Thoracic aorta (tissue), 2 donors: ENCODE measurements around the gene USF3. TPM values are rescaled to one million over a fixed set of nuclear protein-coding genes. Genes with fewer than 3 reads are reported as not detected.
A peak's percentile ranks its signal among the peaks of the same experiment; 100 is the strongest.

Experiments
- ATAC-seq: fragments of 150-250 bp; one replicate; pipeline ENCODE4 v1.8.0; 2017; ENCODE audit warnings: low read depth; ENCODE audit not compliant: insufficient number of reproducible peaks, low FRiP score
- DNase-seq: peaks from one replicate; pipeline ENCODE4 v3.0.0-alpha.2; 2020; ENCODE audit warnings: low spot score
- H3K27ac ChIP-seq, 2 donors: fragments of 200-600 bp; sonication (generic); 1 replicate in 1 of 2; 2 replicates in 1 of 2; pipeline ENCODE4 v1.5.1; 2016; ENCODE audit warnings: mild to moderate bottlenecking in 2 of 2, moderate library complexity in 2 of 2
- H3K27me3 ChIP-seq: fragments of 200-600 bp; sonication (generic); replicated peaks from 2 replicates; pipeline ENCODE4 v1.6.0; 2016; ENCODE audit warnings: mild to moderate bottlenecking; ENCODE audit not compliant: insufficient read depth
- H3K36me3 ChIP-seq: fragments of 200-600 bp; sonication (generic); one replicate; pipeline ENCODE4 v1.5.1; 2016
- H3K4me1 ChIP-seq, 2 donors: fragments of 200-600 bp; sonication (generic); 1 replicate in 1 of 2; 2 replicates in 1 of 2; pipeline versions ENCODE4 v1.5.1 to v1.6.0; 2016; ENCODE audit warnings: low read depth in 2 of 2, mild to moderate bottlenecking in 1 of 2; ENCODE audit not compliant: control insufficient read depth in 1 of 2
- H3K4me3 ChIP-seq: fragments of 200-600 bp; sonication (generic); 2 replicates; pipeline ENCODE4 v1.5.1; 2016; ENCODE audit warnings: mild to moderate bottlenecking
- H3K9me3 ChIP-seq: fragments of 200-600 bp; sonication (generic); 2 replicates; pipeline ENCODE4 v1.5.1; 2016
- total RNA-seq, 2 donors: library from RNA; depleted of rRNA; stranded (reverse); fragments of >200 nt; gene quantifications; one replicate each; pipeline versions ENCODE4 v1.1.0 to v1.2.3, GENCODE V29; 2016
- TF ChIP-seq, protein P1 (sequence below): fragments of 200-600 bp; sonication (generic); IDR thresholded peaks from one replicate; pipeline ENCODE4 v1.5.1; 2019; ENCODE audit warnings: antibody characterized with exemption

The USF3 gene
- total RNA-seq, 2 donors from 2014 or later, result 14.8 to 20.3 TPM

- no peaks in the 10 kb centered on the region for H3K36me3 ChIP-seq
- no peak for DNase-seq
- no peak for ATAC-seq
- no peak overlapping the region for H3K27ac ChIP-seq
- H3K9me3 ChIP-seq, result no peaks in the 10 kb centered on the region
- no peak overlapping the region for H3K4me3 ChIP-seq
- H3K27me3 ChIP-seq, result no peaks in the 10 kb centered on the region
- TF ChIP-seq, protein P1, sequence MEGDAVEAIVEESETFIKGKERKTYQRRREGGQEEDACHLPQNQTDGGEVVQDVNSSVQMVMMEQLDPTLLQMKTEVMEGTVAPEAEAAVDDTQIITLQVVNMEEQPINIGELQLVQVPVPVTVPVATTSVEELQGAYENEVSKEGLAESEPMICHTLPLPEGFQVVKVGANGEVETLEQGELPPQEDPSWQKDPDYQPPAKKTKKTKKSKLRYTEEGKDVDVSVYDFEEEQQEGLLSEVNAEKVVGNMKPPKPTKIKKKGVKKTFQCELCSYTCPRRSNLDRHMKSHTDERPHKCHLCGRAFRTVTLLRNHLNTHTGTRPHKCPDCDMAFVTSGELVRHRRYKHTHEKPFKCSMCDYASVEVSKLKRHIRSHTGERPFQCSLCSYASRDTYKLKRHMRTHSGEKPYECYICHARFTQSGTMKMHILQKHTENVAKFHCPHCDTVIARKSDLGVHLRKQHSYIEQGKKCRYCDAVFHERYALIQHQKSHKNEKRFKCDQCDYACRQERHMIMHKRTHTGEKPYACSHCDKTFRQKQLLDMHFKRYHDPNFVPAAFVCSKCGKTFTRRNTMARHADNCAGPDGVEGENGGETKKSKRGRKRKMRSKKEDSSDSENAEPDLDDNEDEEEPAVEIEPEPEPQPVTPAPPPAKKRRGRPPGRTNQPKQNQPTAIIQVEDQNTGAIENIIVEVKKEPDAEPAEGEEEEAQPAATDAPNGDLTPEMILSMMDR, result no peak
- H3K4me1 ChIP-seq, result no peaks in the 10 kb centered on the region
These were observed 68.1 kb downstream of the USF3 start for GRCh38 chr3:113628316-113628715.

DNA sequence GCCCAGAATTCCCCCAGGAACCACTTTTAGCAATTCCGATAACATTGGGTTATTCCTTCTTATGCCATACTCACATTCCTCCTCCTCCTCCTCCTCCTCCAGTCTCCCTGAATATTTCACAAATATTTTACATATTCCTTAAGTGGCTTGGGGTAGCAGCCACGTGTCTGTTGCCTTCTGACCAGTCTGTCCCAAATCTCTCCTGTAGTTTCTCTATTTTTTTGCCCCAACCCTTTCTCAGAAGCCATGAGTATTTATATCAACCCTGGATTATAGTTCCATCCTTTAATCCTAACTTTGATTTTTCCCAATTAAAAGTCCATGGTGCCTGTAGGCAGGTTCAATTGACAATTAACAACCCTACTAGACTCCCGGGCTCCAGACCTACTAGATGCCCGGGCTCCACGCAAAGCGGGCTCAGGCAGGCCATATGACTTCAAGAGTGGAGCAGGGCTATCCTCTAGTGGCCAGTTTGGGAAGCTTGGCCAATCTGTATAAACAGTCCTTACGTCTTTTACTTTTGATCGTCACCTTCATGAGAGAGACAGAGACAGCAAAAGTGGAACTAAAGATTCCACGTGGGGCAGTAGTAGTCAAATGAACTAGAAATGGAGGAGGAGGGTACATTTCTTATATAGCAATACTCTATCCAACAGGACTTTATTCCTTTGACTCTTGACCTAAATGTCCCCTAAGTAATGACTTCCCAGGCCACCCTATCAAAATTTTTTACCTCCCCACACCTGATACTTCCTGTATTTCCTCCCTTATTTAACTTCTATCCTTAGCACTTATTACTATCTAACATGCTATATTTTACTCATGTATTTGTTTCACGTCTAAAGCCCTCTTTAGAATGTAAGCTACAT lies 69.7 kb downstream of the USF3 start:
- Histone ChIP-seq H3K4me1 (no peaks in the 10 kb centered on the region), H3K27ac (no peak overlapping the region), H3K9me3 (no peaks in the 10 kb centered on the region), H3K36me3 (no peaks in the 10 kb centered on the region), H3K4me3 (peak overlapping the region; percentile 40), H3K27me3 (no peaks in the 10 kb centered on the region)
- ATAC-seq (peak; percentile 80), DNase-seq (no peak)
- TF ChIP-seq, protein P1, result peak; percentile 69

- no peaks in the 10 kb centered on the region for H3K27me3 ChIP-seq
- H3K27ac ChIP-seq, result no peak overlapping the region
- no peaks in the 10 kb centered on the region for H3K9me3 ChIP-seq
- H3K36me3 ChIP-seq, result no peaks in the 10 kb centered on the region
- peak overlapping the region; percentile 40 for H3K4me3 ChIP-seq
- ATAC-seq, result no peak
- H3K4me1 ChIP-seq, result no peaks in the 10 kb centered on the region
- TF ChIP-seq, protein P1, result no peak
- no peak for DNase-seq
These were observed 70.6 kb downstream of the USF3 start for GRCh38 chr3:113625834-113626233.

DNA sequence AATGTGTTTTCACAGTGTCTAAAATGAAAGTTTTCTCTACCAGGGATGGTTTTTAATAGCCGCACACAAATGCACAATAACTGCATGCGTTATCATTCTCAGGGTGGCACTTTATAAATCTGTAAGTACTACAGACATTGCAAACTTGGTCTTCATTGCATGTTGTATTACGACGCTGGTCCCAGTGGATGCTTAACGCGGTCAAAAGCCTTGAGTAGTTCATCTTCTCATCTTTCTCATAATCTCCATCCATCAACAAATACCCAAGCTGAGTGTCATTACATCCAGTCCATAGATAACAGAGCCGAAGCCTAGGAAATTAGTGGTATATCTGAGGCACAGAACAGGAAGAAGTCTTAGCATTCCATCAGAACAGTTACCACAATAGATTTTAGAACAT lies 72.6 kb downstream of the USF3 start:
- Histone ChIP-seq H3K4me1 (no peaks in the 10 kb centered on the region), H3K27me3 (no peaks in the 10 kb centered on the region), H3K27ac (no peak overlapping the region), H3K9me3 (no peaks in the 10 kb centered on the region), H3K4me3 (peak overlapping the region; percentile 56), H3K36me3 (no peaks in the 10 kb centered on the region)
- DNase-seq, result no peak
- TF ChIP-seq, protein P1, result no peak
- ATAC-seq, result no peak

DNA sequence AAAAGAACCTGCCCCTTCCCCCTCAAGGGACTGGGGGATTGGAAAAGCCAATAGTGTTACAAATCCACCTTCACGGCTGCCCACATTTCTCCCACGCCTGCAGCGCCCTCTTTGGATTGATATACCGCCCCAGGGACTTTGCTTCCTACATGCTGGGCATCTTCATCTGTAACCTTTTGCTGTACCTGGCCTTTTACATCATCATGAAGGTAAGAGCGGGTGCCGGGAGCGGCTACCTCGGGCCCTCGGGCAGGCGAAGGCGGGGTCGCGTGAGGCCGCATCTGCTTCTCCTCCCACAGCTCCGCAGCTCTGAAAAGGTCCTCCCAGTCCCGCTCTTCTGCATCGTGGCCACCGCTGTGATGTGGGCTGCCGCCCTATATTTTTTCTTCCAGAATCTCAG lies 73.1 kb downstream of the USF3 start:
- ATAC-seq (no peak), DNase-seq (no peak)
- Histone ChIP-seq H3K36me3 (no peaks in the 10 kb centered on the region), H3K27ac (no peak overlapping the region), H3K4me3 (peak overlapping the region; percentile 56), H3K4me1 (no peaks in the 10 kb centered on the region), H3K27me3 (no peaks in the 10 kb centered on the region), H3K9me3 (no peaks in the 10 kb centered on the region)
- TF ChIP-seq, protein P1, result no peak
